Right cardiac atrium (tissue), 5 donors: ENCODE results near the gene ATP5MC2. TPM values are rescaled to one million over a fixed set of nuclear protein-coding genes. Genes with fewer than 3 reads are reported as not detected.

Experiments
- ATAC-seq, 2 donors: fragments of 200-7000 bp; cut with Tn5 transposase; one replicate each; pipeline versions ENCODE4 v1.8.0 to v1.9.1; 2020; ENCODE audit warnings: moderate library complexity in 2 of 2, mild to moderate bottlenecking in 1 of 2
- DNase-seq, 3 donors: peaks; one replicate each; pipeline ENCODE4 v3.0.0-alpha.2; 2020
- H3K27ac ChIP-seq: one replicate; pipeline ENCODE4 v1.5.1; 2013; ENCODE audit warnings: mild to moderate bottlenecking, low read length, control low read depth, moderate library complexity
- H3K27me3 ChIP-seq: one replicate; pipeline ENCODE4 v1.6.1; 2013; ENCODE audit not compliant: control insufficient read depth, insufficient read depth
- H3K4me1 ChIP-seq: one replicate; pipeline ENCODE4 v1.6.1; 2013; ENCODE audit warnings: low read length; ENCODE audit not compliant: control insufficient read depth, insufficient read depth
- H3K4me3 ChIP-seq: one replicate; pipeline ENCODE4 v1.5.1; 2013; ENCODE audit warnings: low read length, control low read depth
- H3K9me3 ChIP-seq: one replicate; pipeline ENCODE4 v1.6.1; 2013; ENCODE audit warnings: low read length; ENCODE audit not compliant: control insufficient read depth
- WGBS: extraction: QIAGEN DNeasy Blood & Tissue Kit; methylation state at CpG from one replicate; pipeline ENCODE4 v1.1.7; 2013; 5-methylcytosine and 5-hydroxymethylcytosine counted together
- intact Hi-C, 4 donors: fragments of 100-400 bp; cut with DNase I; formaldehyde crosslinking; loops; one replicate each; pipeline versions ENCODE4 v1.11.0 to v1.14.0; 2022 to 2023
- polyA plus RNA-seq: library from polyadenylated mRNA; stranded (reverse); fragments of 200-250 nt; gene quantifications from one replicate; pipeline ENCODE4 v1.2.3, GENCODE V29; 2013
- total RNA-seq, 4 donors: library from RNA; stranded (reverse); fragmentation: NEBNext Ultra II Directional; extraction: Animal tissue kit (Norgen Biotek cat#: 25700); gene quantifications; one replicate each; pipeline ENCODE4 v1.2.1, GENCODE V29; 2021
- donor health status: healthy with polysubstance abuse.
- donor health status: DM: no; HTN: yes; CAD: no.
- donor health status: DM: no; HTN: no; CAD: no.
- donor health status: DM: no; HTN: yes; CAD: no; lungs with severe emphysema.
- donor health status: DM: yes; HTN: yes; CAD: no.

Gene ATP5MC2
- total and polyA plus RNA-seq, 5 donors: 397 to 740 (median 504) TPM

GRCh38 chr12:53670971-53671370, 4.9 kb downstream of the ATP5MC2 start:
- intact Hi-C loops: loop anchor here in 3 of 4 donors (5.0 to 10.0 kb wide), 4 partner anchors 46 to 129 kb away; partner anchors contain the start of gene ATF7 (in 1 of the 3)
- no peaks in the 10 kb centered on the region for H3K9me3 ChIP-seq
- no peak overlapping the region for H3K4me3 ChIP-seq
- H3K27me3 ChIP-seq: no peaks in the 10 kb centered on the region
- no peak overlapping the region for H3K27ac ChIP-seq
- DNase-seq (no peak), ATAC-seq (no peak)
- no peaks in the 10 kb centered on the region for H3K4me1 ChIP-seq

GRCh38 chr12:53670308-53670707, 5.6 kb downstream of the ATP5MC2 start:
- H3K27ac ChIP-seq: no peak overlapping the region
- no peaks in the 10 kb centered on the region for H3K9me3 ChIP-seq
- no peaks in the 10 kb centered on the region for H3K4me1 ChIP-seq
- H3K27me3 ChIP-seq: no peaks in the 10 kb centered on the region
- intact Hi-C loops: loop anchor here in 3 of 4 donors (5.0 to 10.0 kb wide), 4 partner anchors 46 to 128 kb away; partner anchors contain the start of gene ATF7 (in 1 of the 3)
- 89% methylated on average over 7 of the region's 7 CpGs for WGBS
- H3K4me3 ChIP-seq: no peak overlapping the region
- ATAC-seq (no peak), DNase-seq (no peak)

- Histone ChIP-seq H3K4me3 (no peak overlapping the region), H3K9me3 (no peaks in the 10 kb centered on the region), H3K27me3 (no peaks in the 10 kb centered on the region), H3K27ac (no peak overlapping the region), H3K4me1 (no peaks in the 10 kb centered on the region)
- intact Hi-C loops: no loop called here
- DNase-seq (no peak), ATAC-seq (no peak)
- 95% methylated on average over 2 of the region's 2 CpGs for WGBS
Measured at GRCh38 chr12:53667080-53667479, 8.8 kb downstream of the ATP5MC2 start.

- ATAC-seq: no peak
- Histone ChIP-seq H3K4me1 (no peaks in the 10 kb centered on the region), H3K27me3 (no peaks in the 10 kb centered on the region), H3K9me3 (no peaks in the 10 kb centered on the region), H3K4me3 (no peak overlapping the region), H3K27ac (no peak overlapping the region)
- no peak for DNase-seq
- WGBS: 62% methylated on average over 7 of the region's 7 CpGs
- intact Hi-C loops: no loop called here
Measured at GRCh38 chr12:53664936-53665335, 10.9 kb downstream of the ATP5MC2 start.

- no peak for ATAC-seq
- no peak overlapping the region for H3K27ac ChIP-seq
- H3K27me3 ChIP-seq: no peaks in the 10 kb centered on the region
- no peaks in the 10 kb centered on the region for H3K9me3 ChIP-seq
- no peak for DNase-seq
- H3K4me3 ChIP-seq: no peak overlapping the region
- H3K4me1 ChIP-seq: no peaks in the 10 kb centered on the region
- intact Hi-C loops: no loop called here
- 81% methylated on average over 5 of the region's 5 CpGs for WGBS
Measured at GRCh38 chr12:53664191-53664590, 11.7 kb downstream of the ATP5MC2 start.

- Histone ChIP-seq H3K27me3 (no peaks in the 10 kb centered on the region), H3K9me3 (no peaks in the 10 kb centered on the region), H3K4me3 (no peak overlapping the region), H3K4me1 (no peaks in the 10 kb centered on the region), H3K27ac (peak overlapping the region; percentile 94)
- WGBS: 32% methylated on average over 5 of the region's 5 CpGs
- DNase-seq (peak; percentile 37 to 82 (median 79)), ATAC-seq (peak; percentile 56 to 57)
- intact Hi-C loops: no loop called here
Measured at GRCh38 chr12:53660041-53660440, 15.8 kb downstream of the ATP5MC2 start.

GRCh38 chr12:53659571-53659981, 16.3 kb downstream of the ATP5MC2 start:
- ATAC-seq: peak; percentile 55 to 57
- Histone ChIP-seq H3K27ac (peak overlapping the region; percentile 99), H3K4me3 (no peak overlapping the region), H3K27me3 (no peaks in the 10 kb centered on the region), H3K9me3 (no peaks in the 10 kb centered on the region), H3K4me1 (no peaks in the 10 kb centered on the region)
- intact Hi-C loops: no loop called here
- DNase-seq: no peak
- WGBS: 23% methylated on average over 2 of the region's 2 CpGs

- Histone ChIP-seq H3K4me1 (no peaks in the 10 kb centered on the region), H3K27ac (peak overlapping the region; percentile 99), H3K9me3 (no peaks in the 10 kb centered on the region), H3K27me3 (no peaks in the 10 kb centered on the region), H3K4me3 (no peak overlapping the region)
- 15% methylated on average over 3 of the region's 3 CpGs for WGBS
- DNase-seq (peak; percentile 61 to 80 (median 62)), ATAC-seq (peak; percentile 95 to 97)
- intact Hi-C loops: no loop called here
Measured at GRCh38 chr12:53659011-53659551, 16.8 kb downstream of the ATP5MC2 start.

GRCh38 chr12:53657041-53657440, 18.8 kb downstream of the ATP5MC2 start:
- no peak for DNase-seq
- Histone ChIP-seq H3K4me1 (no peaks in the 10 kb centered on the region), H3K27ac (no peak overlapping the region), H3K9me3 (no peaks in the 10 kb centered on the region), H3K27me3 (no peaks in the 10 kb centered on the region), H3K4me3 (no peak overlapping the region)
- ATAC-seq: no peak
- whole genome bisulfite sequencing: 91% methylated on average over 4 of the region's 4 CpGs
- intact Hi-C loops: no loop called here

GRCh38 chr12:53653595-53653994, 22.3 kb downstream of the ATP5MC2 start:
- Histone ChIP-seq H3K9me3 (no peaks in the 10 kb centered on the region), H3K4me1 (peaks cover 4% of the 10 kb centered on the region), H3K27ac (no peak overlapping the region), H3K4me3 (no peak overlapping the region), H3K27me3 (no peaks in the 10 kb centered on the region)
- intact Hi-C loops: no loop called here
- WGBS: 85% methylated on average over 2 of the region's 2 CpGs
- ATAC-seq (no peak), DNase-seq (no peak)

GRCh38 chr12:53652366-53652765, 23.5 kb downstream of the ATP5MC2 start:
- Histone ChIP-seq H3K27me3 (no peaks in the 10 kb centered on the region), H3K27ac (no peak overlapping the region)
- intact Hi-C loops: no loop called here

GRCh38 chr12:53651737-53652136, 24.1 kb downstream of the ATP5MC2 start:
- no peak overlapping the region for H3K27ac ChIP-seq
- H3K27me3 ChIP-seq: no peaks in the 10 kb centered on the region
- 79% methylated on average over 1 of the region's 1 CpG for WGBS
- DNase-seq (no peak), ATAC-seq (no peak)
- peaks cover 4% of the 10 kb centered on the region for H3K4me1 ChIP-seq
- H3K4me3 ChIP-seq: no peak overlapping the region
- intact Hi-C loops: no loop called here
- H3K9me3 ChIP-seq: no peaks in the 10 kb centered on the region

More at GRCh38 chr12:53652366-53652765, 23.5 kb downstream of the ATP5MC2 start:
- ATAC-seq: no peak
- no peaks in the 10 kb centered on the region for H3K9me3 ChIP-seq
- 73% methylated on average over 1 of the region's 1 CpG for WGBS
- DNase-seq: no peak
- peaks cover 4% of the 10 kb centered on the region for H3K4me1 ChIP-seq
- H3K4me3 ChIP-seq: no peak overlapping the region
